GM19324 (cell line): ENCODE results near the gene TRIM65.
"Not testable (repeated sequence)": the region's sequence is repeated elsewhere in the genome, so short reads cannot be mapped to it uniquely, and the experiment has no call there.

ENCODE experiments used
- ATAC-seq: cut with Tn5 transposase; IDR thresholded peaks from one replicate; pipeline ENCODE4 v1.9.1; 2021; ENCODE audit warnings: mild to moderate bottlenecking, moderate library complexity; ENCODE audit not compliant: unreplicated experiment, low FRiP score

The TRIM65 gene

GRCh38 chr17:75897160-75898019, 639 bp upstream of the TRIM65 start:
- no peak for ATAC-seq

DNA sequence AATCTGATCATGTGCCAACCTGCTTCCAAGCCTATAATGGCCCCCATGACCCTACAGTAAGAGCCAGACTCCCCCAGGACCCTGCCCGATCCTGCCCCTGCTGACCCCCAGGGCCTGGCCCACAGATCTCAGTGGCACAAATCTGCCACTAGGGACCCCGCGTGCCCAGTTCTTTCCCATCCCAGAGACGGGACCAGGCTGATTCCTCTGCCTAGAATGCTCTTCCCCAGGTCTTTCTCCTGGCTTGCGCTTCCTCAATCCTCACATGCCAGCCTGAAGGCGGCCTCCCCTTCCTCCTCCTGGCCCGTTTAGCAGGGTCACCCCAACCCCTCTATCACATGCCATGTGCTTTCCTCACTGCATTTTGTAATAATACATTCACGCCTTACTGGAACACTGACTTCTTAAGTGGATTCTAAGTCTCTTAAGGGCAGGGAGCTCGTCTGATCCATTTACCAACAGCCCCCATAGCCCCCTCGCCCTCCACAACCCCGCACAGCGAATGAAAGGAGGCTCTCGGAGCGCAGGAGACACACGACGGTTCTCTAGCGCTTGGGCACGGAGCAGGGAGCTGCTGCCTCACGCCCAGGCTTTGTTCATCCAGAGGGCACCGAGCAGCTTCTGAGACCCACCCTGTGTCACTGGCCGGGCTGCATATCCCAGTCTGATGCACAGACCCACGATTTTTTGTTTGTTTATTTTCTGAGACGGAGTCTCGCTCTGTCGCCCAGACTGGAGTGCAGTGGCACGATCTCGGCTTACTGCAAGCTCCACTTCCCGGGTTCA, 1.2 kb downstream of the TRIM65 start:
- no peak for ATAC-seq

DNA sequence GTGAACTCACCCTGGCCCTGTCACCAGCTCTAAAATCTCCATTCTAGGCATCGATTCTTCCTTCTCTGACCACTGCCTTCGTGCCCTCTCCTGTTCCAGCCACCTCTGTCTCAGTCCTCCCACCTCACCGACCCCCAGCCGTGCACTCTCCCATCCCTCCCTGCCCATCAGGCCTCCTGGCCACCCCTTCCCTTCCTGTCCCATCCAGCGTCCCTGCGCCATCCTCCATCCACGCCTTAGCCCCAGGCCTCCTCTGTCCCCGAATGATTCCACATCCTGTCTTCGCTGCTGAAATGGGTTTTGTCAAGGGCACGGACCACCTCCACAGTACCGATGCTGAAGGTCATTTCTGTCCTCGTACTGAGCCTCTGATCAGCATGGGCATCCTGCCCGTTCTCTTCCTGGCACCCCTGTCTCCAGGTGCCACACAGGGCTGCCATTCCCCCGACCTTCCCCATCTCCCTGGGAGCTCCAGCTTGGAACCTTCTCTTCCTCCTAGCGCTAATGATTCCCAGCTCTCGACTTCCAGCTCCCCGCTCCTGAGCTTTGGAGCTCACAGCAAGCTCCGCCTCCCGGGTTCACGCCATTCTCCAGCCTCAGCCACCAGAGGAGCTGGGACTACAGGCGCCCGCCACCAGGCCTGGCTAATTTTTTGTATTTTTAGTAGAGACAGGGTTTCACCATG, 2.6 kb downstream of the TRIM65 start:
- no peak for ATAC-seq

DNA sequence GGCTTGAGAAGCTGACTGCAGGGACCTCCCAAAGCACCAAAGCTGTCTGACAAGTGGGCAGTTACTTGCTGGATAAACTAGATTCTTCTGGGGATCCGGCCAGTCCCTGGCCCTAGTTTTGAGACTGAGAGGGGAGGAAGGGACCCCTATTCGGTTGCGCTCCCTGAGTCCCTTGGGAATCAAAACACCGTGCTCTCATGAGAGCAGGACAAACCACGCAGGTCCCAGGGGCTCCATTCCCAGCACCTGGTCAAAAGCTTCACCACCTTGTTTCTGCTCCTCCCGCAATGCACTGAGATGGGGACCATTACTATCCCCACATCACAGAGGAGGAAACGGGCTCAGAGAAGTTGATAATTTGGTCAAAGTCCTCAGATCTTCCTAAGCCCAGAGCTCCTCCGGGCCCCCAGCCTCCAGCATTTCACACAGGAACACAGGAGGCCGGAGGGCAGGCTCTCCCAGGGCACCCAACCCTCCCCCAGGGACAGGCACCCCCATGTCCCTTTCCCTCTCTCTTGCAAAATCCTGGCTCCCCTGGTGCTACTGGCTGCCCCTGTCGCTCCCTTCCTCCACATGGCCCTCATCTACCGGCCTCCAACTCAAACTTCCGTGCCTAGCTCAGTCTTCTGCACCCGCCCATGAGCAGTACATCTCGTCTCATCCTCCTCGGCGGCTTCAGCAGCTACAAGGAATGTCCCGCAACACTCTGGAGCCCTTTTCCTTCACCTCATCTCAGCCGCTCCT, 3.3 kb downstream of the TRIM65 start:
- ATAC-seq = no peak

DNA sequence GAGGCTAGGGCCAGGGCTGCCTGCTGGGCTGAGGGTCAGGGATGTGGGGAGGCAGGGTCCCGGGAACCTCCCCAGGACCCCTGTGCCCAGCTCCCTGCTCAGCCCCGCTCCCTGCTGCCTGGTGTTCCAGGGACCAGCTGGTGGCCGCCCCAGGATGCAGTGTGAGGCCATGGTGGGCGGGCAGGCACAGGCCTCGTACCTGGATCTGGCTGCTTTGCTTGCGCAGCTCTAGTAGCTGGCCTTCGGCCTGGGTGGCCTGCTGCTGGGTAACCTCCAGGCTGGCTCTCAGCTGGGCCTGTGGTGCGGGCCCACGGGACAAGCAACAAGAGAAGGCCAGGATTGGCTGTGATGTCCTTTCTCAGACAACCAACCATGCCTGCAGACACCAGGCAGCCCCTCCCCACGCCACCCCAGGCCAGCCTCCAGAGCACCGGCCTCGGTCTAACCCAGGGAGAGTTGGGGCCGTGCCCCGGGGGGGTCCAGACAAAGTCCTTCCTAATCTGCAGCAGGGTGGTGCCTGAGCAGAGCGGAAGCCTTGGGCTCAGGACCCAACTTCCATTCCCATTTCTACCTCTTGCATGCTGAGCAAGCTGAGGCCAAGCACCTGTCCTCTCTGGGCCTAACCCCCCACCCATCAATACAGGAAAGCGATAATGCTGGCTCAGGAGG, 4.1 kb downstream of the TRIM65 start:
- no peak for ATAC-seq

GRCh38 chr17:75891605-75892555, 4.9 kb downstream of the TRIM65 start:
- ATAC-seq = no peak

- no peak for ATAC-seq
These were observed 5.6 kb downstream of the TRIM65 start for GRCh38 chr17:75891022-75891604.

- no peak for ATAC-seq
These were observed 7.3 kb downstream of the TRIM65 start for GRCh38 chr17:75889454-75889853.

- no peak for ATAC-seq
These were observed 8.3 kb downstream of the TRIM65 start for GRCh38 chr17:75888484-75888883.

GRCh38 chr17:75885860-75886259, 10.9 kb downstream of the TRIM65 start:
- not testable (repeated sequence) for ATAC-seq

DNA sequence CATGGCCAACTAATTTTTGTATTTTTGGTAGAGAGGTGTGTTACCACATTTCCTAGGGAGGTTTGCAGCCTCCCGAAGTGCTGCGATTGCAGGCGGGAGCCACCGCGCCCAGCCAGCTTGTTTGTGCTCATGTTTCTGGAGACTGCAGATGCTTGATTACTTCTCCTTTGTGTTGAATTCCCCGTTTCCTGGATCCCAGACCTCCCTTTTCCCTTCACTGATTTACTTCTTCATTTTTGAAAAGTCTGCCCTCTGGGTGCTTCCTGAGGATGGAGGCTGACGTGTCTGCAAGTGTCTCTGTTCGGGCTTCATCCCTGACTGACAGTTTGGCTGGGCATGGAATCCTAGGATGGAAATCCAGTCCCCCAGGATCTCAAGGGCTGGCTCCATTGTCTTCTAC, 11.3 kb downstream of the TRIM65 start:
- ATAC-seq = no peak

GRCh38 chr17:75881678-75882454, 14.9 kb downstream of the TRIM65 start:
- ATAC-seq = no peak

DNA sequence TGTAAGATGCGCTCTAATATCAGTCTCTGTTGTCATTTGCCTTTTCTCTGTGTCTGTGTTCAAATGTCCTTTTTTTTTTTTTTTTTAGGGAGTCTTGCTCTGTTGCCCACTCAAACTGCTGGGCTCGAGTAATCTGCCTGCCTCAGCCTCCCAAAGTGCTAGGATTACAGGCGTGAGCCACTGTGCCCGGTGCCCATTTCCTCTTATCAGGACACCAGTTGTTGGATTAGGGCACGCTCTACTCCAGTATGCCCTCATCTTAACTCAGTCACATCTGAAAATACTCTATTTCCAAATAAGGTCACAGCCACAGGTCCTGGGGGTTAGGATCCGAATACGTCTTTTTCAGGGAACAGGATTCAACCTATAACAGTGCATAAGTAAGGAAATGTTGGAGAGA, 16.5 kb downstream of the TRIM65 start:
- ATAC-seq = no peak

DNA sequence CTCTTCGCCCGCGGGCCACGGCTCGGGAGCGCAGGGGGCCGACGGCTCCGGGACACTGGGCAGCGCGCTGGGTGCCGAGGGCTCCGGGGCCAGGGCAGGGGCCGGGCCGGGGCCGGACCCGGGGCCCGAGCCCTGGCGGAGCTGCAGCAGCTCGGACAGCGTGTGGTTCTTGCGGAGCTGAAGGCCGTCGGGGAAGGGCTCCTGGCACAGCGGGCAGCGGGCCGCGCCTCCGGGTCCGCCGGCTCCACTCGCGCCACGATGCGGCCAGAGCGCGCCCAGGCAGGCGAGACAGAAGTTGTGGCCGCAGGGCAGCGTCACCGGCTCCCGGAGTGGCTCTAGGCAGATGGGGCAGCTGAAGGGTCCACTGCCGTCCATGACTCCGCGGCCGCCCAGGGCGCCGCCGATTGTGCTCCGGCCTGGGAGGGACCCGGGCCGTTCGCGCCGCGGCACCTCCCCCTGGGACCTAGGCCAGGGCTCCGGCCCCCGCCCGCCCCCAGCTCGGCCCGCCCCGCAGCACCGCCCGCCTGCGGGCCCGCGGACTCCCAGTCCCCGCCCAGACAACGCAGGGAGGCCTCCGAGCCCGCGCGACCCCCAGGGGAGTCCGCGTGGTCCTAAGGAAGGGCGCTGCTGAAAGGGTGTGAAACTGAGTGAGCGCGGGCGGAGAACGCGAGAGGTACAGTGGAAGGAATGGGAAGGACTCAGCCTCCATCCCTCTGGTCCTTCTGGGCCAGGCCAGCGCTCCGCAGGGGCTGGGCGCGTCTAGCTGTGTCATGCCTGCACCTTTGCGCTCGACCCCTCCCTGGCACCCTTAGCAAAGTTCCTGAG, 18.4 kb downstream of the TRIM65 start, which contains the start of gene TRIM47:
TSS of gene TRIM47 (minus strand) at position 408 of the 825 bp plus-strand sequence. CDS start at position 375, 33 bp downstream.
- ATAC-seq = no peak

GRCh38 chr17:75877752-75878173, 19.0 kb downstream of the TRIM65 start:
- no peak for ATAC-seq

GRCh38 chr17:75876938-75877751, 19.6 kb downstream of the TRIM65 start:
- ATAC-seq = no peak
